H9 (cell line): ENCODE measurements around the gene CHRM5. TPM values are rescaled to one million over a fixed set of nuclear protein-coding genes. Genes with fewer than 3 reads are reported as not detected.

ENCODE experiments used
- DNase-seq: peaks from one replicate; pipeline ENCODE4 v3.0.0-alpha.2; 2017
- H2AFZ ChIP-seq: one replicate; pipeline ENCODE4 v1.6.1; 2013; ENCODE audit warnings: mild to moderate bottlenecking, low read length, control low read depth, moderate library complexity
- H2AK5ac ChIP-seq: 2 replicates; pipeline ENCODE4 v1.6.1; 2013; ENCODE audit warnings: low read length, control low read depth, mixed read lengths; ENCODE audit not compliant: insufficient read length
- H2BK120ac ChIP-seq: one replicate; pipeline ENCODE4 v1.6.1; 2013; ENCODE audit warnings: low read depth, mild to moderate bottlenecking, low read length, control low read depth, inconsistent platforms; ENCODE audit not compliant: poor library complexity, severe bottlenecking
- H2BK12ac ChIP-seq: 2 replicates; pipeline ENCODE4 v1.6.1; 2013; ENCODE audit warnings: low read length, control low read depth, mixed read lengths, low read depth; ENCODE audit not compliant: insufficient read length
- H2BK15ac ChIP-seq: 2 replicates; pipeline ENCODE4 v1.6.1; 2013; ENCODE audit warnings: low read depth, low read length, control low read depth
- H2BK20ac ChIP-seq: one replicate; pipeline ENCODE4 v1.6.1; 2013; ENCODE audit warnings: low read depth, mild to moderate bottlenecking, low read length, control low read depth, inconsistent platforms; ENCODE audit not compliant: poor library complexity, severe bottlenecking
- H2BK5ac ChIP-seq: 2 replicates; pipeline ENCODE4 v1.6.1; 2013; ENCODE audit warnings: low read length, control low read depth, mixed read lengths; ENCODE audit not compliant: insufficient read length
- H3K14ac ChIP-seq: 2 replicates; pipeline ENCODE4 v1.6.1; 2013; ENCODE audit warnings: low read length, control low read depth; ENCODE audit not compliant: insufficient read depth
- H3K18ac ChIP-seq: 2 replicates; pipeline ENCODE4 v1.6.1; 2013; ENCODE audit warnings: low read depth, mild to moderate bottlenecking, mixed read lengths, low read length, control low read depth; ENCODE audit not compliant: insufficient read length
- H3K23ac ChIP-seq: 2 replicates; pipeline ENCODE4 v1.6.1; 2013; ENCODE audit warnings: low read length, control low read depth, mixed read lengths, low read depth; ENCODE audit not compliant: insufficient read length
- H3K23me2 ChIP-seq: 2 replicates; pipeline ENCODE4 v1.6.1; 2013; ENCODE audit warnings: low read depth, mild to moderate bottlenecking, mixed read lengths, low read length, control low read depth; ENCODE audit not compliant: insufficient read length, poor library complexity, severe bottlenecking
- H3K27ac ChIP-seq: 2 replicates; pipeline ENCODE4 v1.5.1; 2013; ENCODE audit warnings: low read length, control low read depth, mixed read lengths, low read depth; ENCODE audit not compliant: insufficient read length
- H3K27me3 ChIP-seq: 2 replicates; pipeline ENCODE4 v1.6.1; 2013; ENCODE audit warnings: low read length, control low read depth, inconsistent platforms; ENCODE audit not compliant: insufficient read depth
- H3K4ac ChIP-seq: 2 replicates; pipeline ENCODE4 v1.6.1; 2013; ENCODE audit warnings: low read depth, mild to moderate bottlenecking, control low read depth, inconsistent platforms, low read length, moderate library complexity
- H3K4me1 ChIP-seq: 2 replicates; pipeline ENCODE4 v1.6.1; 2013; ENCODE audit warnings: low read length, control low read depth, inconsistent platforms; ENCODE audit not compliant: insufficient read depth
- H3K4me2 ChIP-seq: 2 replicates; pipeline ENCODE4 v1.6.1; 2013; ENCODE audit warnings: low read length, control low read depth, mixed read lengths; ENCODE audit not compliant: insufficient read length, insufficient read depth
- H3K56ac ChIP-seq: 2 replicates; pipeline ENCODE4 v1.6.1; 2013; ENCODE audit warnings: low read depth, mild to moderate bottlenecking, mixed read lengths, low read length, control low read depth; ENCODE audit not compliant: insufficient read length
- H3K79me1 ChIP-seq: 2 replicates; pipeline ENCODE4 v1.6.1; 2013; ENCODE audit warnings: low read depth, mild to moderate bottlenecking, moderate library complexity, low read length, control low read depth, inconsistent platforms; ENCODE audit not compliant: insufficient read depth, poor library complexity, severe bottlenecking
- H3K79me2 ChIP-seq: 2 replicates; pipeline ENCODE4 v1.6.1; 2013; ENCODE audit warnings: low read length, control low read depth, inconsistent platforms; ENCODE audit not compliant: insufficient read depth
- H3K9ac ChIP-seq: 2 replicates; pipeline ENCODE4 v1.6.1; 2013; ENCODE audit warnings: low read length, control low read depth, mixed read lengths; ENCODE audit not compliant: insufficient read length; ENCODE audit errors: extremely low read depth
- H3K9me3 ChIP-seq: one replicate; pipeline ENCODE4 v1.6.1; 2013; ENCODE audit warnings: low read depth, low read length, inconsistent platforms; ENCODE audit not compliant: control insufficient read depth
- H3T11ph ChIP-seq: one replicate; pipeline ENCODE4 v1.6.1; 2013; ENCODE audit warnings: mild to moderate bottlenecking, low read length, control low read depth, inconsistent platforms
- H4K20me1 ChIP-seq: one replicate; pipeline ENCODE4 v1.6.1; 2013; ENCODE audit not compliant: control insufficient read depth, insufficient read length, insufficient read depth
- H4K5ac ChIP-seq: 2 replicates; pipeline ENCODE4 v1.6.1; 2013; ENCODE audit warnings: low read depth, mild to moderate bottlenecking, mixed read lengths, low read length, control low read depth; ENCODE audit not compliant: insufficient read length
- H4K8ac ChIP-seq: replicated peaks from 2 replicates; pipeline ENCODE4 v1.6.1; 2013; ENCODE audit warnings: low read length, control low read depth, mixed read lengths, low read depth; ENCODE audit not compliant: insufficient read length
- H4K91ac ChIP-seq: 2 replicates; pipeline ENCODE4 v1.6.1; 2013; ENCODE audit warnings: low read depth, mild to moderate bottlenecking, moderate library complexity, mixed read lengths, low read length, control low read depth; ENCODE audit not compliant: insufficient read length
- H3K27ac Mint-ChIP-seq, 3 experiments: 2 replicates in 2 of 3; 3 replicates in 1 of 3; pipeline ENCODE4 v1.8.0; 2020 to 2021; ENCODE audit warnings: mixed read lengths in 3 of 3, mild to moderate bottlenecking in 1 of 3, moderate library complexity in 1 of 3
- H3K27me3 Mint-ChIP-seq: 2 replicates; pipeline ENCODE4 v1.8.0; 2021; ENCODE audit warnings: low read depth, mild to moderate bottlenecking, moderate library complexity, mixed read lengths
- H3K36me3 Mint-ChIP-seq, 3 experiments: 2 replicates in 2 of 3; 3 replicates in 1 of 3; pipeline ENCODE4 v1.8.0; 2020 to 2021; ENCODE audit warnings: low read depth in 3 of 3, mixed read lengths in 3 of 3; ENCODE audit not compliant: insufficient read depth in 1 of 3
- H3K4me1 Mint-ChIP-seq, 2 experiments: 2 replicates each; pipeline ENCODE4 v1.8.0; 2020; ENCODE audit warnings: mixed read lengths in 2 of 2
- H3K4me3 Mint-ChIP-seq, 2 experiments: 2 replicates in 1 of 2; 3 replicates in 1 of 2; pipeline ENCODE4 v1.8.0; 2020 to 2021; ENCODE audit warnings: mild to moderate bottlenecking in 2 of 2, mixed read lengths in 2 of 2, moderate library complexity in 1 of 2
- H3K9me3 Mint-ChIP-seq, 2 experiments: 2 replicates in 1 of 2; 3 replicates in 1 of 2; pipeline ENCODE4 v1.8.0; 2020; ENCODE audit warnings: mild to moderate bottlenecking in 2 of 2, mixed read lengths in 2 of 2, moderate library complexity in 1 of 2
- CTCF ChIP-seq: fragments of 200-600 bp; sonication (generic); conservative IDR thresholded peaks from 3 replicates; pipeline ENCODE4 v1.8.0; 2021; ENCODE audit warnings: antibody characterized with exemption, mild to moderate bottlenecking
- WGBS: extraction: QIAGEN DNeasy Blood & Tissue Kit; methylation state at CpG from one replicate; pipeline ENCODE4 v1.1.7; 2013; ENCODE audit warnings: missing lambda C conversion rate, low lambda C conversion rate, mixed read lengths; ENCODE audit not compliant: insufficient read length; ENCODE audit errors: extremely low coverage; 5-methylcytosine and 5-hydroxymethylcytosine counted together
- total RNA-seq: library from RNA; stranded (reverse); gene quantifications from 2 replicates; pipeline ENCODE4 v1.2.1, GENCODE V29; 2021

Gene CHRM5
- total RNA-seq, 1 experiment from 2014 or later, result not detected

- Histone ChIP-seq H2BK12ac (no peak overlapping the region), H4K5ac (no peak overlapping the region), H3T11ph (no peak overlapping the region), H3K14ac (no peak overlapping the region), H3K23ac (no peak overlapping the region), H2BK5ac (no peak overlapping the region), H3K4me2 (no peak overlapping the region), H3K79me2 (no peaks in the 10 kb centered on the region), H4K8ac (no peak overlapping the region), H3K4me1 (no peaks in the 10 kb centered on the region), H3K9ac (no peak overlapping the region), H2BK20ac (no peak overlapping the region), H3K9me3 (no peaks in the 10 kb centered on the region), H4K20me1 (no peaks in the 10 kb centered on the region), H3K23me2 (no peaks in the 10 kb centered on the region), H2AFZ (no peak overlapping the region), H3K56ac (no peak overlapping the region), H2BK15ac (no peak overlapping the region), H2AK5ac (no peak overlapping the region), H2BK120ac (no peak overlapping the region), H3K4ac (no peak overlapping the region), H3K79me1 (no peaks in the 10 kb centered on the region), H3K27ac (no peak overlapping the region), H3K27me3 (no peaks in the 10 kb centered on the region), H3K18ac (no peak overlapping the region), H4K91ac (no peak overlapping the region)
- no CpG with 5 or more reads among the region's 1 CpG for WGBS
- TF ChIP-seq CTCF, result no peak
- peaks cover 2 to 3% of the 10 kb centered on the region in 2 experiments; a peak in 3 of 5 replicates for H3K9me3 Mint-ChIP-seq
- no peak overlapping the region for H3K27ac Mint-ChIP-seq
- no peak overlapping the region for H3K4me3 Mint-ChIP-seq
- H3K27me3 Mint-ChIP-seq, result no peaks in the 10 kb centered on the region
- H3K4me1 Mint-ChIP-seq, result no peaks in the 10 kb centered on the region; a peak in 1 of 4 replicates
- peaks cover 2 to 9% (median 2%) of the 10 kb centered on the region in 3 experiments; a peak in 5 of 7 replicates for H3K36me3 Mint-ChIP-seq
- DNase-seq, result no peak
These were observed 44.9 kb upstream of the CHRM5 start for GRCh38 chr15:33923446-33923845.
